Measurements from ENCODE around the gene GALNT15.

GRCh38 chr3:16203031-16203430 is 28.6 kb downstream of the GALNT15 start:
- TF ChIP-seq CTCF (conservative IDR thresholded peaks at IDR 0.05; ENCODE audit: low read depth, low read length) (no peak), POLR2A (IDR thresholded peaks at IDR 0.05; ENCODE audit: low read depth, low read length) (no peak), SMC3 (IDR thresholded peaks at IDR 0.05; ENCODE audit: low read depth, low read length) (no peak), RAD21 (IDR thresholded peaks at IDR 0.05; ENCODE audit: low read length) (no peak)
